Measurements from ENCODE around the gene JDP2.

GRCh38 chr14:75380656-75381055, 47.2 kb upstream of the JDP2 start:
- no peak for TF ChIP-seq POLR2A (IDR thresholded peaks at IDR 0.05)
- TF ChIP-seq, protein P1, sequence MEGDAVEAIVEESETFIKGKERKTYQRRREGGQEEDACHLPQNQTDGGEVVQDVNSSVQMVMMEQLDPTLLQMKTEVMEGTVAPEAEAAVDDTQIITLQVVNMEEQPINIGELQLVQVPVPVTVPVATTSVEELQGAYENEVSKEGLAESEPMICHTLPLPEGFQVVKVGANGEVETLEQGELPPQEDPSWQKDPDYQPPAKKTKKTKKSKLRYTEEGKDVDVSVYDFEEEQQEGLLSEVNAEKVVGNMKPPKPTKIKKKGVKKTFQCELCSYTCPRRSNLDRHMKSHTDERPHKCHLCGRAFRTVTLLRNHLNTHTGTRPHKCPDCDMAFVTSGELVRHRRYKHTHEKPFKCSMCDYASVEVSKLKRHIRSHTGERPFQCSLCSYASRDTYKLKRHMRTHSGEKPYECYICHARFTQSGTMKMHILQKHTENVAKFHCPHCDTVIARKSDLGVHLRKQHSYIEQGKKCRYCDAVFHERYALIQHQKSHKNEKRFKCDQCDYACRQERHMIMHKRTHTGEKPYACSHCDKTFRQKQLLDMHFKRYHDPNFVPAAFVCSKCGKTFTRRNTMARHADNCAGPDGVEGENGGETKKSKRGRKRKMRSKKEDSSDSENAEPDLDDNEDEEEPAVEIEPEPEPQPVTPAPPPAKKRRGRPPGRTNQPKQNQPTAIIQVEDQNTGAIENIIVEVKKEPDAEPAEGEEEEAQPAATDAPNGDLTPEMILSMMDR (IDR thresholded peaks at IDR 0.05), result no peak
